ENCODE data around the gene ETFA.

The ETFA gene

GRCh38 chr15:76293361-76293760 lies 17.9 kb downstream of the ETFA start:
- H3K4me3 ChIP-seq (ENCODE audit: low read depth, low read length), result no peak overlapping the region
- no peak for DNase-seq (ENCODE audit: low read depth)
- TF ChIP-seq CTCF (IDR thresholded peaks at IDR 0.05; ENCODE audit: control insufficient read depth, extremely low read depth, insufficient read depth), result no peak

- no peak for DNase-seq (ENCODE audit: low read depth)
- no peak for TF ChIP-seq CTCF (IDR thresholded peaks at IDR 0.05; ENCODE audit: control insufficient read depth, extremely low read depth, insufficient read depth)
- H3K4me3 ChIP-seq (ENCODE audit: low read depth, low read length), result no peak overlapping the region
These were observed 21.7 kb downstream of the ETFA start for GRCh38 chr15:76289582-76289981.

GRCh38 chr15:76286271-76286879 lies 24.9 kb downstream of the ETFA start:
- H3K4me3 ChIP-seq (ENCODE audit: low read depth, low read length), result no peak overlapping the region
- TF ChIP-seq CTCF (IDR thresholded peaks at IDR 0.05; ENCODE audit: control insufficient read depth, extremely low read depth, insufficient read depth), result no peak

GRCh38 chr15:76285241-76285825 lies 25.9 kb downstream of the ETFA start:
- no peak for DNase-seq (ENCODE audit: low read depth)
- TF ChIP-seq CTCF (IDR thresholded peaks at IDR 0.05; ENCODE audit: control insufficient read depth, extremely low read depth, insufficient read depth), result peak; percentile 56
- no peak overlapping the region for H3K4me3 ChIP-seq (ENCODE audit: low read depth, low read length)

More at GRCh38 chr15:76286271-76286879, 24.9 kb downstream of the ETFA start:
- no peak for DNase-seq (ENCODE audit: low read depth)

- no peak overlapping the region for H3K4me3 ChIP-seq (ENCODE audit: low read depth, low read length)
- DNase-seq (ENCODE audit: low read depth), result no peak
- TF ChIP-seq CTCF (IDR thresholded peaks at IDR 0.05; ENCODE audit: control insufficient read depth, extremely low read depth, insufficient read depth), result no peak
These were observed 28.8 kb downstream of the ETFA start for GRCh38 chr15:76282465-76282864.

GRCh38 chr15:76278651-76279050 lies 32.6 kb downstream of the ETFA start:
- no peak overlapping the region for H3K4me3 ChIP-seq (ENCODE audit: low read depth, low read length)
- TF ChIP-seq CTCF (IDR thresholded peaks at IDR 0.05; ENCODE audit: control insufficient read depth, extremely low read depth, insufficient read depth), result no peak
- no peak for DNase-seq (ENCODE audit: low read depth)

- H3K4me3 ChIP-seq (ENCODE audit: low read depth, low read length), result no peak overlapping the region
- DNase-seq (ENCODE audit: low read depth), result no peak
- no peak for TF ChIP-seq CTCF (IDR thresholded peaks at IDR 0.05; ENCODE audit: control insufficient read depth, extremely low read depth, insufficient read depth)
These were observed 36.4 kb downstream of the ETFA start for GRCh38 chr15:76274821-76275220.
